Measurements from ENCODE around the gene PLK3.

The PLK3 gene

DNA sequence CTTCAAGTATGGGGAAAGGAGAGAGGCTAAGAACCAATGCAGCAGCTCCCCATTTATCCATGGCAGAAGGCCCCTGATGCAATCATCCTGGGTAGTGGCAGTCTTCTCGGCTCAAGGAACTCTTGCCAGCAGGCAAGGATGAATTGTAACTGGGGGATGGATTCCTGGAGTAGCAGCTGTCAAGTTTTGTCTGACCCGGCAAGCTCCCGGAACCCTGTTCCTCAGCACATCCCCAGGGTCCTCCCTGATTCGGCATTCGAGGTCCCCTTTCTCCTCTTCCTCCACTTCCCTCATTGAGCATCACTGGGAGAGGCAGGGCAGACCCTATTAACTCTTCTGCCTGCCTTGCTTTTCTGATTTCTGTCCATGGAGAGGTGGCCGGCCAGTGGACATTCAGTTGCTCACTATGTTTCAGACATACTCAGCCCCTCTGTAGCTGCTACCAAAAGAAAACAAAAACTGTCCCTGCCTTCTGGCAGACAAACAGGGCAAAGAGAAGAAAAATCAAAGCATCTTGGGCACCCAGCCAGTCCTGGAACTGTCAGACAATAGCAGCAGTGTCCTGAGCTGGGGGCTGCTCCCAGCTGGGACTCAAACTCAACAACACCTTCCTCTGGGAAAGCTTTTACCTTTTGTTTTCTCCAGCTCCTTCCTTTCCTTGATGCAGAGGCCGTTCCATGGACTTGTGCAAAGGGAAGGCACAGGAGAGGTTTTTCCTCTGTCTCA, 48.4 kb downstream of the PLK3 start:
- no peak overlapping the region for H3K4me3 ChIP-seq (replicated peaks; ENCODE audit: insufficient read depth, low read length)
- TF ChIP-seq, protein P1, sequence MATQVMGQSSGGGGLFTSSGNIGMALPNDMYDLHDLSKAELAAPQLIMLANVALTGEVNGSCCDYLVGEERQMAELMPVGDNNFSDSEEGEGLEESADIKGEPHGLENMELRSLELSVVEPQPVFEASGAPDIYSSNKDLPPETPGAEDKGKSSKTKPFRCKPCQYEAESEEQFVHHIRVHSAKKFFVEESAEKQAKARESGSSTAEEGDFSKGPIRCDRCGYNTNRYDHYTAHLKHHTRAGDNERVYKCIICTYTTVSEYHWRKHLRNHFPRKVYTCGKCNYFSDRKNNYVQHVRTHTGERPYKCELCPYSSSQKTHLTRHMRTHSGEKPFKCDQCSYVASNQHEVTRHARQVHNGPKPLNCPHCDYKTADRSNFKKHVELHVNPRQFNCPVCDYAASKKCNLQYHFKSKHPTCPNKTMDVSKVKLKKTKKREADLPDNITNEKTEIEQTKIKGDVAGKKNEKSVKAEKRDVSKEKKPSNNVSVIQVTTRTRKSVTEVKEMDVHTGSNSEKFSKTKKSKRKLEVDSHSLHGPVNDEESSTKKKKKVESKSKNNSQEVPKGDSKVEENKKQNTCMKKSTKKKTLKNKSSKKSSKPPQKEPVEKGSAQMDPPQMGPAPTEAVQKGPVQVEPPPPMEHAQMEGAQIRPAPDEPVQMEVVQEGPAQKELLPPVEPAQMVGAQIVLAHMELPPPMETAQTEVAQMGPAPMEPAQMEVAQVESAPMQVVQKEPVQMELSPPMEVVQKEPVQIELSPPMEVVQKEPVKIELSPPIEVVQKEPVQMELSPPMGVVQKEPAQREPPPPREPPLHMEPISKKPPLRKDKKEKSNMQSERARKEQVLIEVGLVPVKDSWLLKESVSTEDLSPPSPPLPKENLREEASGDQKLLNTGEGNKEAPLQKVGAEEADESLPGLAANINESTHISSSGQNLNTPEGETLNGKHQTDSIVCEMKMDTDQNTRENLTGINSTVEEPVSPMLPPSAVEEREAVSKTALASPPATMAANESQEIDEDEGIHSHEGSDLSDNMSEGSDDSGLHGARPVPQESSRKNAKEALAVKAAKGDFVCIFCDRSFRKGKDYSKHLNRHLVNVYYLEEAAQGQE (IDR thresholded peaks at IDR 0.05; ENCODE audit: insufficient replicate concordance, low read depth), result no peak
- no peak for TF ChIP-seq SPI1 (IDR thresholded peaks at IDR 0.05; ENCODE audit: borderline replicate concordance, low read depth)
- TF ChIP-seq POLR2AphosphoS5 (IDR thresholded peaks at IDR 0.05; ENCODE audit: low read depth), result no peak
- TF ChIP-seq, protein P2, sequence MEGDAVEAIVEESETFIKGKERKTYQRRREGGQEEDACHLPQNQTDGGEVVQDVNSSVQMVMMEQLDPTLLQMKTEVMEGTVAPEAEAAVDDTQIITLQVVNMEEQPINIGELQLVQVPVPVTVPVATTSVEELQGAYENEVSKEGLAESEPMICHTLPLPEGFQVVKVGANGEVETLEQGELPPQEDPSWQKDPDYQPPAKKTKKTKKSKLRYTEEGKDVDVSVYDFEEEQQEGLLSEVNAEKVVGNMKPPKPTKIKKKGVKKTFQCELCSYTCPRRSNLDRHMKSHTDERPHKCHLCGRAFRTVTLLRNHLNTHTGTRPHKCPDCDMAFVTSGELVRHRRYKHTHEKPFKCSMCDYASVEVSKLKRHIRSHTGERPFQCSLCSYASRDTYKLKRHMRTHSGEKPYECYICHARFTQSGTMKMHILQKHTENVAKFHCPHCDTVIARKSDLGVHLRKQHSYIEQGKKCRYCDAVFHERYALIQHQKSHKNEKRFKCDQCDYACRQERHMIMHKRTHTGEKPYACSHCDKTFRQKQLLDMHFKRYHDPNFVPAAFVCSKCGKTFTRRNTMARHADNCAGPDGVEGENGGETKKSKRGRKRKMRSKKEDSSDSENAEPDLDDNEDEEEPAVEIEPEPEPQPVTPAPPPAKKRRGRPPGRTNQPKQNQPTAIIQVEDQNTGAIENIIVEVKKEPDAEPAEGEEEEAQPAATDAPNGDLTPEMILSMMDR (IDR thresholded peaks at IDR 0.05; ENCODE audit: insufficient read depth, low read length), result no peak
- no peak for TF ChIP-seq GABPA (IDR thresholded peaks at IDR 0.05; ENCODE audit: low read depth)
- H3K27me3 ChIP-seq (ENCODE audit: insufficient read depth, poor library complexity, severe bottlenecking), result no peaks in the 10 kb centered on the region
- no peak for DNase-seq (ENCODE audit: low read depth in 1 of 2, low spot score in 1 of 2)
- no peak overlapping the region for H3K27ac ChIP-seq (replicated peaks)

DNA sequence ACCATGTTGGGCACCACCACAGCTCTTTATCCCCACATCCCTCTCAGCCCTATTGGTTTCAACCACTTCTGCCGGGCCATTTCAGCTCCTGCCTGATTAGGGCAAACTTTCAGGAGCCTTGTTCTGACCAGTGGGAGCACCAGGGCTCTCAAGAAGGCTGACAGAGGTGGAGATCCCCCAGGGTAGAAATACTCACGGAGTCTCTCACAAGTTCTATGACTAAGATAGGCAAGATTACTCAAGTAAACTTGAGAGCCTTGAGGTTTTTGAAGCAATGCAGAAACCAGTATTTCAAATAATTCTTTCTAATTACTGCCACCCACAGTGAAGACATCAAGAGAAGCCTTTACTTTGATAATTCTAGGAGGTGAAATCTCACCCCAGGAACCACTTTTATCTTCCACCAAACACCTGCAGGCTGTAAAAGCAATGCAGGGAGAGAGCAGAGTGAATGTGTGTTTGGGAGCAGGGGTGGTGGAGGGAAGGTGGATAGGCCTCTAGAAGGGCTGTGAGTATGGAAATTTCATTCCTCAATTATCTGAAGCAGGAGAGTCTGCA, 49.5 kb downstream of the PLK3 start:
- TF ChIP-seq, protein P1 (IDR thresholded peaks at IDR 0.05; ENCODE audit: insufficient replicate concordance, low read depth), result no peak
- no peak for TF ChIP-seq GABPA (IDR thresholded peaks at IDR 0.05; ENCODE audit: low read depth)
- no peak for TF ChIP-seq POLR2AphosphoS5 (IDR thresholded peaks at IDR 0.05; ENCODE audit: low read depth)
- TF ChIP-seq SPI1 (IDR thresholded peaks at IDR 0.05; ENCODE audit: borderline replicate concordance, low read depth), result no peak
- TF ChIP-seq, protein P2 (IDR thresholded peaks at IDR 0.05; ENCODE audit: insufficient read depth, low read length), result no peak
- Histone ChIP-seq H3K27ac (replicated peaks) (no peak overlapping the region), H3K27me3 (ENCODE audit: insufficient read depth, poor library complexity, severe bottlenecking) (no peaks in the 10 kb centered on the region), H3K4me3 (replicated peaks; ENCODE audit: insufficient read depth, low read length) (no peak overlapping the region)
- no peak for DNase-seq (ENCODE audit: low read depth in 1 of 2, low spot score in 1 of 2)

DNA sequence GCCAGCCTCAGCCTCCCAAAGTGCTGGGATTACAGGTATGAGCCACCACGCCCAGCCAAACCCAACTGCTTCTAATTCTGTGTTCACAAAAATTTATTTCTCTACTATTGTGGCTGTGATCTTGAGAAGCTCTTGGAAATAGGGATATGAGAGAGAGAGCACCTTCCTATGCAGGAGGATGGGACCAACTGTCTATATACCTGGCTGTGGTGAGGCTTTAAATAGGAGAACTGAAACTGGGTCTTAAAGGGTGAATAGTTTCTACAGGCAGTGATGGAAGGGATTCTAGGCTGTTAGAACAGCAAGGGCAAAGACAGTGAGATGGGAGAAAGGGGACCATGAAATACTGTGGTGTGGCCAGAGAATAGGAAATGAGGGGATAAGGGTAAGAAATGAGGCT, 51.1 kb downstream of the PLK3 start:
- Histone ChIP-seq H3K27ac (replicated peaks) (no peak overlapping the region), H3K4me3 (replicated peaks; ENCODE audit: insufficient read depth, low read length) (no peak overlapping the region), H3K27me3 (ENCODE audit: insufficient read depth, poor library complexity, severe bottlenecking) (no peaks in the 10 kb centered on the region)
- TF ChIP-seq POLR2AphosphoS5 (IDR thresholded peaks at IDR 0.05; ENCODE audit: low read depth), result no peak
- TF ChIP-seq, protein P2 (IDR thresholded peaks at IDR 0.05; ENCODE audit: insufficient read depth, low read length), result no peak
- TF ChIP-seq SPI1 (IDR thresholded peaks at IDR 0.05; ENCODE audit: borderline replicate concordance, low read depth), result no peak
- no peak for DNase-seq (ENCODE audit: low read depth in 1 of 2, low spot score in 1 of 2)
